Right lobe of liver (tissue), 4 donors: ENCODE results near the gene HAVCR2.

Experiments used
- CTCF ChIP-seq, 4 donors: fragments of 200-600 bp in 3 of 4; fragments of 450-650 bp in 1 of 4; IDR thresholded peaks; one replicate each; pipeline versions ENCODE4 v1.5.1 to v1.8.0; 2016 to 2022; ENCODE audit warnings: antibody characterized with exemption in 4 of 4, mild to moderate bottlenecking in 2 of 4
- POLR2A ChIP-seq: fragments of 450-650 bp; IDR thresholded peaks from one replicate; pipeline ENCODE4 v1.6.1; 2017; ENCODE audit warnings: antibody characterized with exemption, mild to moderate bottlenecking
- donor health status: DM: no; HTN: no; CAD: no.
- donor health status: DM: no; HTN: no; CAD: no.
- donor health status: DM: no; HTN: yes; CAD: no.

GRCh38 chr5:157066080-157066479, 42.8 kb downstream of the HAVCR2 start:
- TF ChIP-seq CTCF (IDR thresholded peaks at IDR 0.05): no peak
- TF ChIP-seq POLR2A: no peak
